Endothelial cell of umbilical vein (primary cell): ENCODE measurements around the gene SS18L1. TPM values are rescaled to one million over a fixed set of nuclear protein-coding genes. Genes with fewer than 3 reads are reported as not detected.

Source experiments
- BruUV-seq: library from RNA; stranded (reverse); fragments of 400-500 nt; replicated peaks from 2 replicates; lab custom pipeline; 2021; lab: Mats Ljungman, UMichigan
- CTCF ChIA-PET: fragments of 300-600, 350-600 bp; sonication (Branson Sonifier 250); formaldehyde crosslinking; loops from one replicate; lab custom pipeline; 2021; ENCODE audit warnings: antibody characterized with exemption, inconsistent platforms; lab: Charles Lee
- POLR2A ChIA-PET: fragments of 300-600, 350-600 bp; sonication (Branson Sonifier 250); formaldehyde crosslinking; loops from one replicate; lab custom pipeline; 2021; ENCODE audit warnings: antibody characterized with exemption, inconsistent platforms; lab: Charles Lee
- DNase-seq: peaks from one replicate; pipeline ENCODE4 v3.0.0-alpha.2; 2011; ENCODE audit warnings: low read depth, low spot score
- FAIRE-seq: peaks from 2 replicates; lab custom pipeline; 2011; peaks lifted over from hg19 to GRCh38; lab: Jason Lieb, UNC
- H2AFZ ChIP-seq: 2 replicates; pipeline ENCODE4 v1.6.0; 2012; ENCODE audit warnings: low read depth, low read length, control low read depth, inconsistent platforms
- H3K27ac ChIP-seq: 2 replicates; pipeline ENCODE4 v1.5.1; 2011; ENCODE audit warnings: low read depth, mild to moderate bottlenecking, control low read depth, low read length, moderate library complexity; ENCODE audit not compliant: insufficient read depth
- H3K27me3 ChIP-seq, 2 experiments: 2 replicates each; pipeline versions ENCODE4 v1.6.0 to v1.6.1; 2011; ENCODE audit warnings: low read length in 2 of 2, mixed read lengths in 1 of 2; ENCODE audit not compliant: control insufficient read depth in 2 of 2, insufficient read depth in 2 of 2
- H3K36me3 ChIP-seq, 2 experiments: 2 replicates in 1 of 2; 3 replicates in 1 of 2; pipeline ENCODE4 v1.5.1; 2011; ENCODE audit warnings: low read length in 2 of 2, mild to moderate bottlenecking in 1 of 2, moderate library complexity in 1 of 2; ENCODE audit not compliant: control insufficient read depth in 2 of 2, insufficient read depth in 2 of 2; ENCODE audit errors: extremely low read depth in 1 of 2
- H3K4me1 ChIP-seq: 3 replicates; pipeline ENCODE4 v1.5.1; 2011; ENCODE audit warnings: mild to moderate bottlenecking, low read length; ENCODE audit not compliant: control insufficient read depth, insufficient read depth; ENCODE audit errors: extremely low read depth
- H3K4me2 ChIP-seq: 2 replicates; pipeline ENCODE4 v1.6.1; 2011; ENCODE audit warnings: low read length, control low read depth, mixed read lengths; ENCODE audit not compliant: insufficient read depth
- H3K4me3 ChIP-seq, 3 experiments: fragments of 200-600 bp in 1 of 3; sonication (generic), shearing (Covaris generic) in 1 of 3; replicated peaks in 1 of 3; 2 replicates each; pipeline ENCODE4 v1.5.1; 2011 to 2016; ENCODE audit warnings: control low read depth in 3 of 3, low read length in 3 of 3, mild to moderate bottlenecking in 2 of 3, inconsistent platforms in 1 of 3, low read depth in 1 of 3, moderate library complexity in 1 of 3; ENCODE audit not compliant: insufficient read depth in 1 of 3
- H3K79me2 ChIP-seq: 2 replicates; pipeline ENCODE4 v1.6.0; 2012; ENCODE audit warnings: low read length, inconsistent platforms; ENCODE audit not compliant: control insufficient read depth, insufficient read depth
- H3K9ac ChIP-seq: replicated peaks from 2 replicates; pipeline ENCODE3; 2011; ENCODE audit warnings: low read length, control low read depth; ENCODE audit not compliant: insufficient read depth; ENCODE audit errors: extremely low read depth
- H3K9me1 ChIP-seq: replicated peaks from 3 replicates; pipeline ENCODE4 v1.6.0; 2011; ENCODE audit warnings: mild to moderate bottlenecking, low read length; ENCODE audit not compliant: control insufficient read depth, insufficient read depth; ENCODE audit errors: extremely low read depth
- H3K9me3 ChIP-seq: replicated peaks from 2 replicates; pipeline ENCODE4 v1.5.1; 2012; ENCODE audit warnings: low read length, inconsistent platforms; ENCODE audit not compliant: control insufficient read depth, insufficient read depth
- H4K20me1 ChIP-seq: replicated peaks from 2 replicates; pipeline ENCODE3; 2011; ENCODE audit warnings: mild to moderate bottlenecking, low read length; ENCODE audit not compliant: control insufficient read depth, insufficient read depth; ENCODE audit errors: extremely low read depth
- CTCF ChIP-seq, 2 donors: IDR thresholded peaks; 1 replicate in 1 of 2; 2 replicates in 1 of 2; pipeline ENCODE4 v1.5.1; 2011; ENCODE audit warnings: low read length in 2 of 2, mild to moderate bottlenecking in 2 of 2, moderate library complexity in 2 of 2, control low read depth in 1 of 2, inconsistent platforms in 1 of 2, low read depth in 1 of 2; ENCODE audit not compliant: insufficient read depth in 1 of 2; ENCODE audit errors: extremely low read depth in 1 of 2
- EZH2 ChIP-seq: IDR thresholded peaks from 2 replicates; pipeline ENCODE4 v1.6.1; 2012; ENCODE audit warnings: borderline replicate concordance, low read depth, mild to moderate bottlenecking, moderate library complexity, low read length, inconsistent platforms; ENCODE audit not compliant: severe bottlenecking
- FOS ChIP-seq: IDR thresholded peaks from 2 replicates; pipeline ENCODE4 v1.6.1; 2011; ENCODE audit warnings: mild to moderate bottlenecking, low read length, moderate library complexity, borderline replicate concordance; ENCODE audit not compliant: insufficient read depth
- GATA2 ChIP-seq: IDR thresholded peaks from 2 replicates; pipeline ENCODE4 v1.7.0; 2011; ENCODE audit warnings: low read depth, mild to moderate bottlenecking, moderate library complexity, mixed read lengths, low read length; ENCODE audit not compliant: insufficient read length, insufficient read depth
- JUN ChIP-seq: IDR thresholded peaks from 2 replicates; pipeline ENCODE4 v1.6.1; 2011; ENCODE audit warnings: borderline replicate concordance, low read depth; ENCODE audit not compliant: insufficient read length, insufficient read depth
- MAX ChIP-seq: IDR thresholded peaks from 2 replicates; pipeline ENCODE4 v1.6.1; 2011; ENCODE audit not compliant: insufficient read depth, insufficient read length
- MYC ChIP-seq: IDR thresholded peaks from one replicate; pipeline ENCODE4 v1.6.1; 2011; ENCODE audit warnings: mild to moderate bottlenecking, low read depth, low read length
- POLR2A ChIP-seq: IDR thresholded peaks from 2 replicates; pipeline ENCODE4 v1.6.1; 2012; ENCODE audit warnings: low read depth, mild to moderate bottlenecking, control low read depth, low read length
- POLR2AphosphoS5 ChIP-seq: IDR thresholded peaks from 2 replicates; pipeline ENCODE4 v1.6.1; 2012; ENCODE audit warnings: low read depth, mild to moderate bottlenecking, control low read depth, low read length, moderate library complexity; ENCODE audit not compliant: insufficient read depth
- dilution Hi-C: fragments of 300-500 bp; cut with MboI; formaldehyde crosslinking; loops from one replicate; pipeline ENCODE4 v1.15.0; 2019; ENCODE audit warnings: low sequenced_read_pairs; ENCODE audit not compliant: extremely low pct_ligation_motif_present
- intact Hi-C: fragments of 100-400 bp; cut with micrococcal nuclease; formaldehyde crosslinking; loops from one replicate; pipeline ENCODE4 v1.10.0; 2022
- polyA plus RNA-seq, 4 experiments: library from polyadenylated mRNA; depleted of rRNA in 3 of 4; stranded (reverse) in 3 of 4; unstranded in 1 of 4; fragments of >200 nt; gene quantifications; 2 replicates each; pipeline versions ENCODE4 v1.2.1 to v1.2.3, GENCODE V29; 2011 to 2012; ENCODE audit warnings: missing spikeins in 1 of 4
- total RNA-seq: library from RNA; stranded (reverse); gene quantifications from 2 replicates; pipeline ENCODE4 v1.2.3, GENCODE V29; 2021

The SS18L1 gene
- total and polyA plus RNA-seq, 2 donors (not counting 3 experiments of a cell fraction or from before 2014, with no cell fraction given): 15.4 to 21.7 TPM

GRCh38 chr20:62161347-62161746 is 17.8 kb downstream of the SS18L1 start:
- FAIRE-seq (no peak), DNase-seq (no peak)
- Histone ChIP-seq H3K9me1 (no peaks in the 10 kb centered on the region), H3K36me3 (peaks cover 11 to 43% of the 10 kb centered on the region in 2 experiments), H3K4me1 (no peaks in the 10 kb centered on the region), H3K79me2 (peaks cover 27% of the 10 kb centered on the region), H3K9me3 (no peaks in the 10 kb centered on the region), H3K27me3 (no peaks in the 10 kb centered on the region), H3K4me2 (no peak overlapping the region), H3K27ac (no peak overlapping the region), H3K4me3 (no peak overlapping the region), H2AFZ (no peak overlapping the region), H3K9ac (no peak overlapping the region), H4K20me1 (peaks cover 2% of the 10 kb centered on the region)
- BruUV-seq: no TSS peak
- intact Hi-C loops (no loop called here), dilution Hi-C loops (no loop called here)
- CTCF ChIA-PET: no interaction called here
- TF ChIP-seq FOS: no peak
- TF ChIP-seq POLR2AphosphoS5: no peak
- TF ChIP-seq EZH2: no peak
- TF ChIP-seq JUN: no peak
- no peak for TF ChIP-seq POLR2A
- no peak for TF ChIP-seq MYC
- no peak for TF ChIP-seq GATA2
- no peak for TF ChIP-seq MAX
- TF ChIP-seq CTCF (IDR thresholded peaks at IDR 0.05; ENCODE audit: extremely low read depth in 1 of 2, insufficient read depth in 1 of 2, low read depth in 1 of 2, low read length in 2 of 2): no peak
- POLR2A ChIA-PET: no interaction called here
